Measurements from ENCODE around the gene RANGRF.

RANGRF gene

DNA sequence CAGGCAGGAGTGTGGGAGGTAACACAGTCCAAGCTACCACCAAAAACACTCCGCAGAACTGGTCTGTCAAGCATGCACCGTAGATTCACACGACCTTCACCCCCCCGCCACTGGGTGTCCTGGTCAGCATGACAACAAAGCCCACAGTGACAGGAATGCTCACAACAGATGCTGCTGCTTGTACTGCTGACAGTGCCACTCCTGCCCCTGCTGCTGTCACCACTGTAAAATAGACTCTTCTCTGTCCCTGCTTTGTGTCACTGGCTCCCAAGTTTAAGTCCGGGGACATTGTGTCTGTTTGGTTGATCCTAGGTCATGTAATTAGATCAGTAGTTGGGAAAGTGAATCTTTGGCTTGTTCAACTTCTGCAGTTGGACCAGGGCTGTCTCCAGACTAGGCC, 44.2 kb downstream of the RANGRF start:
- H4K8ac ChIP-seq (ENCODE audit: low read length), result no peak overlapping the region
- H2AFZ ChIP-seq (ENCODE audit: low read depth, low read length), result no peak overlapping the region
- no peak overlapping the region for H4K91ac ChIP-seq (ENCODE audit: low read length)
- H2BK15ac ChIP-seq (ENCODE audit: low read depth, poor library complexity, severe bottlenecking), result no peak overlapping the region
- peaks cover 3% of the 10 kb centered on the region for H3K79me1 ChIP-seq (replicated peaks; ENCODE audit: low read length, poor library complexity, severe bottlenecking)
- no peak overlapping the region for H2BK120ac ChIP-seq (ENCODE audit: low read depth, low read length)
- DNase-seq, result no peak
- H3K27me3 ChIP-seq (ENCODE audit: control insufficient read depth in 1 of 2, insufficient read depth in 1 of 2, low read length in 2 of 2), result peaks cover under 1 to 11% of the 10 kb centered on the region in 2 experiments
- WGBS, result 55% methylated on average over 5 of the region's 5 CpGs
- H3K9me3 ChIP-seq (ENCODE audit: control insufficient read depth, low read length), result no peaks in the 10 kb centered on the region
- no peaks in the 10 kb centered on the region for H3K36me3 ChIP-seq (ENCODE audit: control insufficient read depth in 1 of 2, insufficient read depth in 2 of 2, low read depth in 1 of 2, low read length in 2 of 2)
- H3K9ac ChIP-seq (ENCODE audit: low read length), result no peak overlapping the region
- no peak overlapping the region for H3K4ac ChIP-seq (ENCODE audit: low read depth in 1 of 2, low read length in 2 of 2)
- H3K4me2 ChIP-seq (ENCODE audit: low read length, poor library complexity, severe bottlenecking), result no peak overlapping the region
- no peak overlapping the region for H3K4me3 ChIP-seq (ENCODE audit: insufficient read depth in 1 of 2, low read depth in 1 of 2, low read length in 2 of 2)
- no peak overlapping the region for H3K23ac ChIP-seq (ENCODE audit: low read length in 2 of 2)
- H3K4me1 ChIP-seq (ENCODE audit: control insufficient read depth, insufficient read depth, low read depth, low read length), result no peaks in the 10 kb centered on the region
- no peak overlapping the region for H3K14ac ChIP-seq (ENCODE audit: low read length in 2 of 2)
- H2AK5ac ChIP-seq (ENCODE audit: low read length, severe bottlenecking), result no peak overlapping the region
- no peak overlapping the region for H3K18ac ChIP-seq (ENCODE audit: low read depth in 1 of 2, low read length in 2 of 2)
- no peak overlapping the region for H3K27ac ChIP-seq (ENCODE audit: low read length, poor library complexity, severe bottlenecking)
- H2BK5ac ChIP-seq (ENCODE audit: low read depth, low read length, poor library complexity, severe bottlenecking), result no peak overlapping the region
- no peak overlapping the region for H2BK12ac ChIP-seq (ENCODE audit: low read length in 2 of 2)

DNA sequence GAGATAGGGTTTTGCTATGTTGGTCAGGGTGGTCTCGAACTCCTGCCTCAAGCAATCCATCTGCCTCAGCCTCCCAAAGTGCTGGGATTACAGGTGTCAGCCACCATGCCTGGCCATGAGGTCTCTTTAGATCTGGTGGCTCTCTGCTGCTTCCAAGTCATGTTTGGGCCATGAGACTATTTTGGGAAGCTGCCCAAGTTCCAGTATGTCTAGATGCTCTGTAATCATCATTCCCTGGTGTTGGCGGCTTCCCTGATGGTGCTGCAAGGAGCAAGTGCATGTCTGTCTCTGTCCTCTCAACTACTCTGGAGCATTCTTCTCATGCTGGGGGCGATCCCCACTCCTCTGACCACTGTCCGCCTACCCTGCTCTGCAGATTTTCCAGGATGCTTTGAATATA, 44.8 kb downstream of the RANGRF start:
- WGBS, result 98% methylated on average over 4 of the region's 4 CpGs
- H3K36me3 ChIP-seq (ENCODE audit: control insufficient read depth in 1 of 2, insufficient read depth in 2 of 2, low read depth in 1 of 2, low read length in 2 of 2), result no peaks in the 10 kb centered on the region
- no peak overlapping the region for H3K4ac ChIP-seq (ENCODE audit: low read depth in 1 of 2, low read length in 2 of 2)
- no peak overlapping the region for H3K27ac ChIP-seq (ENCODE audit: low read length, poor library complexity, severe bottlenecking)
- peak overlapping the region in 1 of 2 experiments; percentile 2 for H3K18ac ChIP-seq (ENCODE audit: low read depth in 1 of 2, low read length in 2 of 2)
- no peak for DNase-seq
- no peak overlapping the region for H2BK120ac ChIP-seq (ENCODE audit: low read depth, low read length)
- H3K9ac ChIP-seq (ENCODE audit: low read length), result no peak overlapping the region
- no peak overlapping the region for H2AK5ac ChIP-seq (ENCODE audit: low read length, severe bottlenecking)
- no peaks in the 10 kb centered on the region for H3K9me3 ChIP-seq (ENCODE audit: control insufficient read depth, low read length)
- no peak overlapping the region for H2BK12ac ChIP-seq (ENCODE audit: low read length in 2 of 2)
- no peak overlapping the region for H2BK5ac ChIP-seq (ENCODE audit: low read depth, low read length, poor library complexity, severe bottlenecking)
- H3K4me3 ChIP-seq (ENCODE audit: insufficient read depth in 1 of 2, low read depth in 1 of 2, low read length in 2 of 2), result no peak overlapping the region
- H3K79me1 ChIP-seq (replicated peaks; ENCODE audit: low read length, poor library complexity, severe bottlenecking), result no peaks in the 10 kb centered on the region
- no peak overlapping the region for H2AFZ ChIP-seq (ENCODE audit: low read depth, low read length)
- H4K91ac ChIP-seq (ENCODE audit: low read length), result no peak overlapping the region
- no peak overlapping the region for H3K23ac ChIP-seq (ENCODE audit: low read length in 2 of 2)
- no peaks in the 10 kb centered on the region for H3K4me1 ChIP-seq (ENCODE audit: control insufficient read depth, insufficient read depth, low read depth, low read length)
- H3K14ac ChIP-seq (ENCODE audit: low read length in 2 of 2), result no peak overlapping the region
- no peak overlapping the region for H4K8ac ChIP-seq (ENCODE audit: low read length)
- H3K4me2 ChIP-seq (ENCODE audit: low read length, poor library complexity, severe bottlenecking), result no peak overlapping the region
- no peak overlapping the region for H2BK15ac ChIP-seq (ENCODE audit: low read depth, poor library complexity, severe bottlenecking)
- peaks cover 7 to 17% of the 10 kb centered on the region in 2 experiments for H3K27me3 ChIP-seq (ENCODE audit: control insufficient read depth in 1 of 2, insufficient read depth in 1 of 2, low read length in 2 of 2)

DNA sequence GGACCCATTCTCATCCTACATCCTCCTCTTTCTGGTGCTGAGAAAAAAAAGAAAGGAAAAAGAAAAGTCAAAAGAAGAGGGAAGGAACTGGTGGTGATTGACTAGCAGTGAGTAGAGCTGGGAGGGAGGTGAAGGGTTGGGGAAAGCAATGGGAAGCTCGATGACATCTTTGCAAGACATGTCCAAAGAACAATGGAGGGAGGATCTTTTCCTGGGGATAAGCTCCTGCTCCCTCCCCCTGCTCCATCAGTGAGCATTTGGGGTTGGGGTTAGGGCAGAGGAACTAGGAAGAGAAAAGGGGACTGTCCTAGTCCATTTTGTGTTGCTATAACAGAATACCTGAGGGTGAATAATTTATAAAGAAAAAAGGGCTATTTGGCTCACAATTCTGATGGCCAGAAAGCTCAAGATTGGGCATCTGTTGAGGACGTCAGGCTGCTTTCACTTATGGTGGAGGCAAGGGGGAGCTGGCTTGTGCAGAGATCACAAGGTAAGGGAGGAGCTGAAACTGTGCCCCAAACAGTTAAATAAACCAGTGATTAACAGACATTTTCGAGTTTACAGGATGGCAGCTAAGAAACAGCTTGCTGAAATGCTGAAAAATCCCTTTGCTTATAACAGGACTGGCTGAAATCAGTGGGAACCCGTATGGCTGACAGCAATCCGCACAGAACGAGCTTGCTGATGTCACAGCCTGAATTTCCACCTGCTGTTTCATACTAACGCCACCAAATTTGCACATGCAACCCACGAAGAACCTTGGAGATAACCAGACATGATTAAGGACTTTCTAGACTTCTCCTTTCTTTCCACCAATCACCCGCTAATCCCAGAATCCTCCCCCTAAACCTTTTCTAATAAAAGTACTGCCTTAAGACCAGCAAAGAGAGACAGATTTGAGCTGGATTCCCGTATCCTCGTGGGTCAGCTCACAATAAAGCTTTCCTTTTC, 49.6 kb downstream of the RANGRF start:
- H2AK5ac ChIP-seq (ENCODE audit: low read length, severe bottlenecking), result no peak overlapping the region
- H2BK12ac ChIP-seq (ENCODE audit: low read length in 2 of 2), result no peak overlapping the region
- H3K9ac ChIP-seq (ENCODE audit: low read length), result peak overlapping the region; percentile 50
- no peaks in the 10 kb centered on the region for H3K9me3 ChIP-seq (ENCODE audit: control insufficient read depth, low read length)
- H3K18ac ChIP-seq (ENCODE audit: low read depth in 1 of 2, low read length in 2 of 2), result peak overlapping the region in 1 of 2 experiments; percentile 29
- no peak overlapping the region for H2BK15ac ChIP-seq (ENCODE audit: low read depth, poor library complexity, severe bottlenecking)
- H2BK5ac ChIP-seq (ENCODE audit: low read depth, low read length, poor library complexity, severe bottlenecking), result no peak overlapping the region
- H3K4me1 ChIP-seq (ENCODE audit: control insufficient read depth, insufficient read depth, low read depth, low read length), result peaks cover 5% of the 10 kb centered on the region
- H3K27me3 ChIP-seq (ENCODE audit: control insufficient read depth in 1 of 2, insufficient read depth in 1 of 2, low read length in 2 of 2), result peaks cover 7 to 17% of the 10 kb centered on the region in 2 experiments
- no peak overlapping the region for H2BK120ac ChIP-seq (ENCODE audit: low read depth, low read length)
- peak overlapping the region in 1 of 2 experiments; percentile 57 for H3K4me3 ChIP-seq (ENCODE audit: insufficient read depth in 1 of 2, low read depth in 1 of 2, low read length in 2 of 2)
- 60% methylated on average over 11 of the region's 11 CpGs for WGBS
- H3K27ac ChIP-seq (ENCODE audit: low read length, poor library complexity, severe bottlenecking), result no peak overlapping the region
- no peak for DNase-seq
- H3K23ac ChIP-seq (ENCODE audit: low read length in 2 of 2), result no peak overlapping the region
- H2AFZ ChIP-seq (ENCODE audit: low read depth, low read length), result no peak overlapping the region
- H3K79me1 ChIP-seq (replicated peaks; ENCODE audit: low read length, poor library complexity, severe bottlenecking), result no peaks in the 10 kb centered on the region
- no peak overlapping the region for H3K4me2 ChIP-seq (ENCODE audit: low read length, poor library complexity, severe bottlenecking)
- no peaks in the 10 kb centered on the region for H3K36me3 ChIP-seq (ENCODE audit: control insufficient read depth in 1 of 2, insufficient read depth in 2 of 2, low read depth in 1 of 2, low read length in 2 of 2)
- no peak overlapping the region for H3K14ac ChIP-seq (ENCODE audit: low read length in 2 of 2)
- no peak overlapping the region for H4K91ac ChIP-seq (ENCODE audit: low read length)
- H4K8ac ChIP-seq (ENCODE audit: low read length), result no peak overlapping the region
- peak overlapping the region in 1 of 2 experiments; percentile 25 for H3K4ac ChIP-seq (ENCODE audit: low read depth in 1 of 2, low read length in 2 of 2)

DNA sequence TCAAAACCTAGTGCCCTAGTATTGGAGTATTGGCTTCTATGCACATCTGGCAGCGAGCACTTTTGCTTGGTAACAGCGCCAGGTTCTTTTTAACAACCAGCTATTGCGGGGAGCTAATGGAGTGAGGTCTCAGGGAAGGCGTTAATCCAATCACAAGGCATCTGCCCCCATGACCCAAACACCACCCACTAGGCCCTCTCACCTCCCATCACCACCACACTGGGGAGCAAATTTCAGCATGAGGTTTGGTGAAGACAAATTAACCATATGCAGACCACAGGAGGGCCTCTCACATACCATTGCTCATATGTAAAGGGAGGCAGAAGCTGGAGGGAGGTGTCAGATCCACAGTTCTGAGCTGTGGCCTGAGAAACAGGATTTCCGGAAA, 50.3 kb downstream of the RANGRF start:
- Histone ChIP-seq H3K36me3 (ENCODE audit: control insufficient read depth in 1 of 2, insufficient read depth in 2 of 2, low read depth in 1 of 2, low read length in 2 of 2) (no peaks in the 10 kb centered on the region), H2AFZ (ENCODE audit: low read depth, low read length) (no peak overlapping the region), H2BK120ac (ENCODE audit: low read depth, low read length) (no peak overlapping the region), H3K4me3 (ENCODE audit: insufficient read depth in 1 of 2, low read depth in 1 of 2, low read length in 2 of 2) (no peak overlapping the region), H3K4ac (ENCODE audit: low read depth in 1 of 2, low read length in 2 of 2) (peak overlapping the region in 1 of 2 experiments; percentile 25), H2BK15ac (ENCODE audit: low read depth, poor library complexity, severe bottlenecking) (no peak overlapping the region), H2BK12ac (ENCODE audit: low read length in 2 of 2) (no peak overlapping the region), H3K79me1 (replicated peaks; ENCODE audit: low read length, poor library complexity, severe bottlenecking) (no peaks in the 10 kb centered on the region), H2AK5ac (ENCODE audit: low read length, severe bottlenecking) (no peak overlapping the region), H3K27me3 (ENCODE audit: control insufficient read depth in 1 of 2, insufficient read depth in 1 of 2, low read length in 2 of 2) (peaks cover 7 to 17% of the 10 kb centered on the region in 2 experiments), H3K23ac (ENCODE audit: low read length in 2 of 2) (no peak overlapping the region), H4K91ac (ENCODE audit: low read length) (peak overlapping the region; percentile 14), H2BK5ac (ENCODE audit: low read depth, low read length, poor library complexity, severe bottlenecking) (no peak overlapping the region), H3K14ac (ENCODE audit: low read length in 2 of 2) (no peak overlapping the region), H3K9me3 (ENCODE audit: control insufficient read depth, low read length) (no peaks in the 10 kb centered on the region), H3K18ac (ENCODE audit: low read depth in 1 of 2, low read length in 2 of 2) (no peak overlapping the region), H3K27ac (ENCODE audit: low read length, poor library complexity, severe bottlenecking) (no peak overlapping the region), H3K9ac (ENCODE audit: low read length) (peak overlapping the region; percentile 50), H3K4me2 (ENCODE audit: low read length, poor library complexity, severe bottlenecking) (no peak overlapping the region), H4K8ac (ENCODE audit: low read length) (no peak overlapping the region), H3K4me1 (ENCODE audit: control insufficient read depth, insufficient read depth, low read depth, low read length) (peaks cover 5% of the 10 kb centered on the region)
- WGBS, result 84% methylated on average over 3 of the region's 5 CpGs
- no peak for DNase-seq

All from mesenchymal stem cell (in vitro differentiated cells and primary cell).